Endothelial cell of umbilical vein (primary cell): ENCODE data around the gene CDK6.

Source experiments
- CTCF ChIP-seq, 2 donors: IDR thresholded peaks; 1 replicate in 1 of 2; 2 replicates in 1 of 2; pipeline ENCODE4 v1.5.1; 2011; ENCODE audit warnings: low read length in 2 of 2, mild to moderate bottlenecking in 2 of 2, moderate library complexity in 2 of 2, control low read depth in 1 of 2, inconsistent platforms in 1 of 2, low read depth in 1 of 2; ENCODE audit not compliant: insufficient read depth in 1 of 2; ENCODE audit errors: extremely low read depth in 1 of 2
- EZH2 ChIP-seq: IDR thresholded peaks from 2 replicates; pipeline ENCODE4 v1.6.1; 2012; ENCODE audit warnings: borderline replicate concordance, low read depth, mild to moderate bottlenecking, moderate library complexity, low read length, inconsistent platforms; ENCODE audit not compliant: severe bottlenecking
- POLR2A ChIP-seq: IDR thresholded peaks from 2 replicates; pipeline ENCODE4 v1.6.1; 2012; ENCODE audit warnings: low read depth, mild to moderate bottlenecking, control low read depth, low read length

DNA sequence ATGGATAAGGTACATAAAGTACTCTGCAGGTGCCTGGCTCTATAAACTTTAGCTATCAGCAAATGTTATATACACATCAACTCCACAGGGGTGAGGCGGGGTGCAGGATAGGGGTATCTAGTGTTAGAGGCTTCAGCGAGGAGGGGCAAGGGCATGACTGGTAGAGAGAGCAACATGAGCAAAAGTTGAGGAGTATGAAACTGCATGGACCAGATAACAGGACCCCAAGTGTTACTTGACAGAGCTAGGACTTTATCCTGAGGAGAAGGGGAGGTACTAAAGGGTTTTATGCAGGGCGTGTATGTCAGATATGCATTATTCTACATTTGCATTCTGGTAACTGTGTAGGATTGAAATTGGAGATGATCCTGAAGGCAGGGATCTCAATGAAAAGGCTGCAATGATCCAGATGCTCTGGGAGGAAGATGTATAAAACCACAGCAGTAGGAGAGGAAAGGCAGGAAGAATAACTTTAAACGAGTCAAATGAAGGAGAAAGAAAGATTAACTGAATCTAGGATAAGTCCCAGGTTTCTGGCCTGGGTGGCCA, 136.3 kb downstream of the CDK6 start:
- no peak for TF ChIP-seq POLR2A
- TF ChIP-seq CTCF (IDR thresholded peaks at IDR 0.05; ENCODE audit: extremely low read depth in 1 of 2, insufficient read depth in 1 of 2, low read depth in 1 of 2, low read length in 2 of 2), result no peak
- TF ChIP-seq EZH2, result no peak
